ENCODE results near the gene OR5M10.
"Not testable (repeated sequence)": the region's sequence is repeated elsewhere in the genome, so short reads cannot be mapped to it uniquely, and the experiment has no call there.

OR5M10 gene

DNA sequence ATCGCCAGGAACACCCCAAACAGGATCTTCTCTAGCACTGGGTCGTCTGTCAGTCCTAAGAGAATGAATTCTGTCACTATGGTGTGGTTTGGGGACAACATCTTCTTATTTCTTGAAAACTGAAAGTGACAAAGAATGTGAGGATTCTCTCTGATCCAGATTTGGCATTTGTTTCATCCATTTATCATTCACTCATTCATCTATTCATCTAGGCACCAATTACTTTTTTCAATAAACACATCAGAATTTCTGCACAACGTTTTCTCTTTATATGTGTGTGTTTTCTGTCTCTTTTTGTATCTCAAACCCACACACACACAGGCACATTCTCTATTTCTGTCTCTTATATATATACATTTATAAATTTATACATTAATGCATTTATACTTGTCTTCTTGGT, at the start of gene OR5M10:
OR5M10 (minus strand) TSS at position 101 of the 400 bp plus-strand sequence; CDS start at position 101, 0 bp downstream.
- no peak for DNase-seq

DNA sequence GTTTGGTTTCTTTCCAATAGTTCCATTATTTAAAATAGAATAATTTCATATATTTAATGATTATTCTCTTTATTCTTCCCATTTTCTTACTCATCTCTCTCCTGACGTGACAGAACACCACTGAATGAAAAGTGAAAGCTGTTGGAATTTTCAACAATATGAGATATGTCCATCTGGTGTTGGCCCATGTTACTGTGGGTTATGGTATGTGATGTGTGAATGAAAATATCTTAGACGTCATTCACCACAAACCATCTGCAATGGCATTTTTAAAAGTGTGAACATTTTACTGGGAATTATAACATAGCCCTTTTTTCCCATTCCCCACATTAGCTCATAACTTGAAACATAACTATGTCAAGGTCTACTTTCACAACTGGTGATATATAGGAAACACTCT, 48.4 kb upstream of the OR5M10 start:
- no peak for DNase-seq

DNA sequence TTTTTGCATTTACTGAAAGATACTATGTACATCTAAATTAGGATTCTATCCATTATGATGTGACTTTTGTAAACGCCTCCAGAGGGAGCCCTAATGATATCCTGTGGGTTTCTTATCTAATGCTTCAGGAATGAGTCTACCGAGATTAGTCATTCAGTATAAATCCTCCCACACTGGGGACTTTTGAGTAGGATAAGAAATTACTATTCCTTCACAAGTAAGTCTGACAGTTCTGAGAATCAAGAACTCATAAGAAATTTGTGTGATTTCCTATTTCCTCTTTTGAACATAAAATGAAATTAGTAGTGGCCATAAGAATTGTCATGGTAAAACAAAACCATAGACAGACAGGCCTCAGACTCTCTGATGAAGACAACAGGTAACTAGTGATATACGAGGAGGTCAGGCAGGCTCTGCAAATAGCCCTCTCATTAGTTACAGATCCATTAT, 47.2 kb upstream of the OR5M10 start:
- DNase-seq: peak in 1 of 2 donors; percentile 3

DNA sequence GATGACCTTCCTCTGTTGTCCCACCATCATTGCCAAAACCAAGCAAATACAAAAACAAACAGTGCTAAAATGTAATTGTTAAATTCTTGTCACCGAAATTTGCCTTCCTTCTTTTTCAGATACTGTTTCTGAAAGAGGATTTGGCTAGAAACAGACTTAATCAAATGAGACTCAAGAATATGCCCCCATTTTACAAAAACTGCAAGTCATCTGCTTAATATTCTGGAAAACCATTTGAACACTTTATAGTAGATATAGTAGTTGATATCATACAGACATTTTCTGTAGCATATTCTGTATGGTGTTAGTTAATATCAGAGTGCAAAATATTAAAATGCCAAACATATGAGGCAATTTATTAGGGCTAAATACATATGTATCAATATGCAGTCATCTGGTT, 33.7 kb upstream of the OR5M10 start:
- no peak for DNase-seq

DNA sequence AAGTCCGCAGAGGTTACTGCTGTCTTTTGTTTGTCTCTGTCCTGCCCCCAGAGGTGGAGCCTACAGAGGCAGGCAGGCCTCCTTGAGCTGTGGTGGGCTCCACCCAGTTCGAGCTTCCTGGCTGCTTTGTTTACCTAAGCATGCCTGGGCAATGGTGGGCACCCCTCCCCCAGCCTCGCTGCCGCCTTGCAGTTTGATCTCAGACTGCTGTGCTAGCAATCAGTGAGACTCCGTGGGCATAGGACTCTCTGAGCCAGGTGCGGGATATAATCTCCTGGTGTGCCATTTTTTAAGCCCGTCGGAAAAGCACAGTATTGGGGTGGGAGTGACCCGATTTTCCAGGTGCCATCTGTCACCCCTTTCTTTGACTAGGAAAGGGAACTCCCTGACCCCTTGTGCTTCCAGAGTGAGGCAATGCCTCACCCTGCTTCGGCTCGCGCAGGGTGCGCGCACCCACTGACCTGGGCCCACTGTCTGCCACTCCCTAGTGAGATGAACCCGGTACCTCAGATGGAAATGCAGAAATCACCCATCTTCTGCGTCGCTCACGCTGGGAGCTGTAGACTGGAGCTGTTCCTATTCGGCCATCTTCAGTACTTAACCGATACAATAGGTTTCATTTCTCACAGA, 14.7 kb upstream of the OR5M10 start:
- DNase-seq: not testable (repeated sequence)

DNA sequence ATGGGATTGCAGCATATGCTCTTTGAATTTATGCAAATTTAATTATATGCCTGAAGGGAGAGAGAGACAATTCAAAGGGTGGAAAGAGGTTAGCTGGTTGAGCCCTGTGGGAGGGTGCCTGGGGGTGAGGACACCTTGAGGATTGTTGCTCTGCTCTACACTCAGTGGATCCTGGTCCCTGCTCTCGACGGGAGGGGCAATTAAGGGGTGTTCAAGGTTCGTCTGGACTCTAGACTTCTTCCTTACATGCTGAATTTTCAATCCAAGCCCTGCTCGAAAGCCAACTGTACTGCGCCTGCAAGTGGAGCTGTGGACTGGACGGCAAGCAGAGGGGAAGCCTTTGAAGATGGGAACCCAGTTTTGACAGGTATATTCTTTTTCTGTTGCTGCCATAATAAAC, 18.9 kb downstream of the OR5M10 start:
- no peak for DNase-seq

DNA sequence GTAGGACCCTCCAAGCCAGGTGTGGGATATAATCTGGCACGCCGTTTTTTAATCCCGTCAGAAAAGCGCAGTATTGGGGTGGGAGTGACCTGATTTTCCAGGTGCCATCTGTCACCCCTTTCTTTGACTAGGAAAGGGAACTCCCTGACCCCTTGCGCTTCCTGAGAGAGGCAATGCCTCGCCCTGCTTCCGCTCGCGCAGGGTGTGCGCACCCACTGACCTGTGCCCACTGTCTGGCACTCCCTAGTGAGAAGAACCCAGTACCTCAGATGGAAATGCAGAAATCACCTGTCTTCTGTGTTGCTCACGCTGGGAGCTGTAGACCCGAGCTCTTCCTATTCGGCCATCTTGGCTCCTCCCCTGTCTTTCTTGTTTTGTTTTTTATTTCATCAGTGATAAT, 22.8 kb downstream of the OR5M10 start:
- not testable (repeated sequence) for DNase-seq

DNA sequence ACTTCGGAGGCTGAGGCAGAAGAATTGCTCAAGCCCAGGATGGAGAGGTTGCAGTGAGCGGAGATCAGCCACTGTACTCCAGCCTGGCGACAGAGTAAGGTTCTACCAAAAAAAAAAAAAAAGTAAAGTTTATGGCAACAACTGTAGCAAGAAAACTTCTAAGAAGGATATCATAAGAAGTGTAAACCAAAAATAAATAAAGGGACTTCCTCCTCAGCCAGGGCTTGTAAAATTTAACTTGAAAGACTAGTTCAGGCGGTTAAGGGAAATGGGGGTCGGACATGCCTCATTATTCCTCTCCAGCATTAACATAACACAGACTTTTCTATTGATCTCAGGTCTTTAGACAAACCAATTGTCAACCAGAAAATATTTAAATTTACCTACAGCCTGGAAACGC, 32.0 kb downstream of the OR5M10 start:
- DNase-seq: no peak

DNA sequence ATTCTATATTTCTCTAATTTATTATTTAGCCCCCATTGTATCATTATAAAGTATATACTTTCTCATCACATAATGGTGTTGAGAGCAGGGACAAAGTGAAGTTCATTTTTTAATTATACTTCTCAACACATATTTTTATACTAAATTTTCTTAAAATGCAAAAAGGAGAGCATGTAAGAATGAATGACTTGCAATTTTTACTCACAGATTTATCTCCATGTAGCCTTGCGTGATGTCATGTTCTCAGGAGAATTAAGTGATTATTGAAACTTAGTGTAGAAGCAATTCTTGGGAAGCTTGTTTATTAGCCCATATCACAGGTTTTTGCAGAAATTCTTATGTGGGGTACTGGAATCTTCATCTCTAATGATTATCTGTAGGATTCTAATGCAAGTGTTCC, 33.8 kb downstream of the OR5M10 start:
- no peak for DNase-seq

DNA sequence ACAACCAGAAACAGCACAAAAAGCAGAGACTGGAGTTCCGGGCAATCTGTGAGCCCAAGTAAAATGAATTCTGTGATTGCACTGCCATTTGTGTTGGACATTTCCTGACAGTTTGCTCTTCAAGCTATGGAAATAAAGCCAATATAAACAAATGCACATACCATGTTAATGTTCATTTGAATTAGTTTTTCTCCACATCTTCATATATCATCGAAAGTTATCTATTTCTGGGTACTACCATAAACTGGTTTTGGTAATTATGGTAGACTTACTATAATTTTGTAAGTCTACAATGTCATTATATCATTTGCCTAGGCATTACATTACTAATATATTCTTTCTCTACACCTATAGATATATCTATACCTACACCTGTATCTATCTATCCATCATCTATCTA, 34.4 kb downstream of the OR5M10 start, which contains the start of gene OR5M11:
OR5M11 (minus strand) TSS at position 101 of the 400 bp plus-strand sequence; CDS start at position 101, 0 bp downstream.
- no peak for DNase-seq

DNA sequence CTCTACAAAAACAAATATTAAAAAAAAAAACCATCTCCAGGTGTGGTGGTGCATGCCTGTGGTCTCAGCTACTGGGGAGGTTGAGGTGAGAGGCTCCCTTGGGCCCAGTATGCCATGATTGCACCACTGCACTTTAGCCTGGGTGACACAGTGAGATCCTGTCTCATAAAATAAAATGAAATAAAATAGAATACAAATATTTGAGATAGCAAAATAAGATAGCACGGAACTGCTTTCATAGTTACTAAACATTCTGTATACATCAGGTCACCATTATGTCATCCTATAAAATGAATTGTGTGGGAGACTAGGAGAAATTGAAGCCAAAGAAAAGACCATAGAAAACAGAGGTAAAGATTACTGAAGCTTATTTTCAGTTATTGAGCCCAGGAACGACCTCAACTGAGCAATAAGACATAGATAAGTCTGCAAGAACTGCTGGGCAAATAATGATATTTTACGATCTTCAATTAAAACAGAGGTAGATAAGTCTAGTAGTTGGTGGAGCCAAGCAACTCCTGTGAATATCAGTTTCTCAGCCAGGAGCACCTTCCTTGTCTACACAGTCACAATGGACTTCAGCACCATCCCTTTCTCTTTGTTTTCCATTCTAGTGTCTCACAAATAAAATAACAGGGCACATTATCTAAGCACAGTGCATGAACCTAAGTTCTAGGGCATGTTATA, 44.3 kb downstream of the OR5M10 start:
- no peak for DNase-seq

DNA sequence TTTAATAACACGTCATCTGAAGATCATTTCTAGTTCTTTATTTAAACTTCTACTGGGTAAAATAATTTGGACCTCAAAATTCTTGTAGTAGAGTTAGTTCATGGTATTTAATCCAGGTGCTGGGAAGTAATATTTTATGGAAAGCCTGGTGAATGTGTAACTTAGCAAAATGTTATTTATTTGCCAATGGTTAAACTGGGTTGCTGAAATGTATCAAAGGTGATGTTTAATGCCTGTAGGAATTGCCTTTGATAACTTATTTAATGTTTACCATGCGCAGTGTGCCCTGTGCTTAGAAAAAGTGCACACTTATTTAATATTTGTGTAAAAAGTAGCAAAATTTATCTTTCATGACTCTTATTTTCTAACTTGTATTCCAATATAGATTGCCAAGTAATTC, 45.7 kb downstream of the OR5M10 start:
- no peak for DNase-seq

Data from hippocampal formation (tissue), 2 donors.